ENCODE data around the gene PAX9.

Gene PAX9

GRCh38 chr14:36649872-36650650 is 11.6 kb upstream of the PAX9 start:
- Histone ChIP-seq H3K27me3 (ENCODE audit: low read length) (no peaks in the 10 kb centered on the region), H3K9ac (ENCODE audit: low read length) (no peak overlapping the region), H3K36me3 (ENCODE audit: low read length) (no peaks in the 10 kb centered on the region), H3K79me2 (ENCODE audit: insufficient read depth, low read length) (no peaks in the 10 kb centered on the region), H2AFZ (ENCODE audit: low read depth, low read length, severe bottlenecking) (no peak overlapping the region), H3K9me3 (ENCODE audit: insufficient read depth, low read length) (no peaks in the 10 kb centered on the region), H3K4me3 (ENCODE audit: insufficient read depth, low read length, poor library complexity, severe bottlenecking) (no peak overlapping the region), H3K4me2 (ENCODE audit: low read depth, low read length, poor library complexity, severe bottlenecking) (no peak overlapping the region), H3K9me2 (replicated peaks; ENCODE audit: insufficient read depth, low read length) (no peaks in the 10 kb centered on the region), H4K20me1 (ENCODE audit: low read depth, low read length) (no peaks in the 10 kb centered on the region), H3K27ac (ENCODE audit: low read depth, low read length) (no peak overlapping the region), H3F3A (ENCODE audit: insufficient read depth) (no peaks in the 10 kb centered on the region)
- TF ChIP-seq CTCF (IDR thresholded peaks at IDR 0.05; ENCODE audit: insufficient read depth, low read length, poor library complexity, severe bottlenecking) (no peak), EZH2phosphoT487 (conservative IDR thresholded peaks at IDR 0.05; ENCODE audit: low read length) (no peak)

GRCh38 chr14:36652542-36653201 is 9.0 kb upstream of the PAX9 start:
- no peaks in the 10 kb centered on the region for H3K79me2 ChIP-seq (ENCODE audit: insufficient read depth, low read length)
- no peak overlapping the region for H2AFZ ChIP-seq (ENCODE audit: low read depth, low read length, severe bottlenecking)
- H3K9me3 ChIP-seq (ENCODE audit: insufficient read depth, low read length), result no peaks in the 10 kb centered on the region
- H3F3A ChIP-seq (ENCODE audit: insufficient read depth), result no peaks in the 10 kb centered on the region
- H3K9me2 ChIP-seq (replicated peaks; ENCODE audit: insufficient read depth, low read length), result no peaks in the 10 kb centered on the region
- no peak overlapping the region for H3K9ac ChIP-seq (ENCODE audit: low read length)
- H3K4me3 ChIP-seq (ENCODE audit: insufficient read depth, low read length, poor library complexity, severe bottlenecking), result no peak overlapping the region
- no peak overlapping the region for H3K27ac ChIP-seq (ENCODE audit: low read depth, low read length)
- no peak overlapping the region for H3K4me2 ChIP-seq (ENCODE audit: low read depth, low read length, poor library complexity, severe bottlenecking)
- no peaks in the 10 kb centered on the region for H3K27me3 ChIP-seq (ENCODE audit: low read length)
- H3K36me3 ChIP-seq (ENCODE audit: low read length), result no peaks in the 10 kb centered on the region
- no peaks in the 10 kb centered on the region for H4K20me1 ChIP-seq (ENCODE audit: low read depth, low read length)
- TF ChIP-seq CTCF (IDR thresholded peaks at IDR 0.05; ENCODE audit: insufficient read depth, low read length, poor library complexity, severe bottlenecking) (no peak), EZH2phosphoT487 (conservative IDR thresholded peaks at IDR 0.05; ENCODE audit: low read length) (no peak)

- Histone ChIP-seq H3K27me3 (ENCODE audit: low read length) (no peaks in the 10 kb centered on the region), H3K36me3 (ENCODE audit: low read length) (no peaks in the 10 kb centered on the region), H2AFZ (ENCODE audit: low read depth, low read length, severe bottlenecking) (no peak overlapping the region), H4K20me1 (ENCODE audit: low read depth, low read length) (no peaks in the 10 kb centered on the region), H3K9ac (ENCODE audit: low read length) (no peak overlapping the region), H3K9me3 (ENCODE audit: insufficient read depth, low read length) (no peaks in the 10 kb centered on the region), H3K4me2 (ENCODE audit: low read depth, low read length, poor library complexity, severe bottlenecking) (no peak overlapping the region), H3F3A (ENCODE audit: insufficient read depth) (no peaks in the 10 kb centered on the region), H3K79me2 (ENCODE audit: insufficient read depth, low read length) (no peaks in the 10 kb centered on the region), H3K9me2 (replicated peaks; ENCODE audit: insufficient read depth, low read length) (no peaks in the 10 kb centered on the region), H3K4me3 (ENCODE audit: insufficient read depth, low read length, poor library complexity, severe bottlenecking) (no peak overlapping the region), H3K27ac (ENCODE audit: low read depth, low read length) (no peak overlapping the region)
- TF ChIP-seq EZH2phosphoT487 (conservative IDR thresholded peaks at IDR 0.05; ENCODE audit: low read length), result no peak
- TF ChIP-seq CTCF (IDR thresholded peaks at IDR 0.05; ENCODE audit: insufficient read depth, low read length, poor library complexity, severe bottlenecking), result no peak
These were observed 8.2 kb upstream of the PAX9 start for GRCh38 chr14:36653413-36653812.

All from SU-DHL-6 (cell line).